ELF-1 (cell line): Measurements from ENCODE around the gene ARHGAP26.
"Not testable (repeated sequence)": the region's sequence is repeated elsewhere in the genome, so short reads cannot be mapped to it uniquely, and the experiment has no call there.

Experiments used
- DNase-seq: peaks from one replicate; pipeline ENCODE4 v3.0.0-alpha.2; 2016; ENCODE audit warnings: low read depth, low spot score

The ARHGAP26 gene

DNA sequence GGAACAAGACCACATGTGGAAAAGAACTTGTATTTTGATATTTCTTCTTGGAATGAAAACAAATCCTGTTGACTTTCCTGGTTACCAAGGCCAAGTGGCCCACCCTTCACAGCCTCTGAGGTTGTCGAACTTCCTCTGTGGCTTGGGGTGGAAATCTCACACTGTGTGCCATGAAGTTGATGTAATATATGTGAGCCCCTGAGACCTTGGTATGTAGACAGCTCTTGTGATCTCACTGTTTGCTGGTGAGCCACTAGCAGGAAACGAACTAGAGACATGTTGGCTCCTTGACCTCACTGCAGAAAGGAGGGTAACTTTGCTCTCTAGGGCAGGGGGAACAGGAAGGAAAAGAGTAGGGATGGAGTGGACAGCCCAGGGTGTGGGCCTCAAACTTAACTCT is 159.4 kb downstream of the ARHGAP26 start:
- no peak for DNase-seq

DNA sequence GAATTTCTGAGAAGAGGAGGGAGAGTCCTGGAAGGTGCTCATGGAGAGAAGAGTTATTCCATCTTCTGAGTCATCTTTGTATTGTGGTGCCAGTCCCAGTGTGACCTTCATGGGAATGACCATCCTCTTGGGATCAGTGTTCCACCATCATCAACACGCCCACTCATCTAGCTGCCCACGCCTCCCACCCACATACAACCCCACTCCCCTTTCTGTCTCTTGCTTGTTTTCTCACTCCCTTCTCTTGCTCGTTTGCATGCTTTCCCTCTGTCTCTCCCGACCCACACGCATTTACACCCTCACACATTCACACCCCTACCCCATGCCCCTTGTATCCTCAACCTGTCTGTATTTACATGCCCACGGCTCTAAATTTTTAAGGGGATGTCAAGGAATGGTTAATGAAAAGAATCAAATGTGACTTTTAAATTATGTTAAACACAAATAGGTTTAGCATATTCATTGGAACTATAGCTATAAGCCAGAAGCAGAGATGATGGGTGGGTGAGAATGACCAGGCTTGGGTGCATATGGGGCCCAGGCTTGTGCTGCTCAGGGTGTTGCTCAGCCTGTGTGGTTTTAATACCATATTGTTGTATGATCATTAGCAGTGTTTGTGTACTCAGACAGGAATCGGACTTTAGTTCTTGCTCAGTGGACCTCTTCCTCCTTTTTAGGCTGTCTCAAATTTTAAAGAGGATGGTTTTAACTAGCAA is 160.4 kb downstream of the ARHGAP26 start:
- no peak for DNase-seq

DNA sequence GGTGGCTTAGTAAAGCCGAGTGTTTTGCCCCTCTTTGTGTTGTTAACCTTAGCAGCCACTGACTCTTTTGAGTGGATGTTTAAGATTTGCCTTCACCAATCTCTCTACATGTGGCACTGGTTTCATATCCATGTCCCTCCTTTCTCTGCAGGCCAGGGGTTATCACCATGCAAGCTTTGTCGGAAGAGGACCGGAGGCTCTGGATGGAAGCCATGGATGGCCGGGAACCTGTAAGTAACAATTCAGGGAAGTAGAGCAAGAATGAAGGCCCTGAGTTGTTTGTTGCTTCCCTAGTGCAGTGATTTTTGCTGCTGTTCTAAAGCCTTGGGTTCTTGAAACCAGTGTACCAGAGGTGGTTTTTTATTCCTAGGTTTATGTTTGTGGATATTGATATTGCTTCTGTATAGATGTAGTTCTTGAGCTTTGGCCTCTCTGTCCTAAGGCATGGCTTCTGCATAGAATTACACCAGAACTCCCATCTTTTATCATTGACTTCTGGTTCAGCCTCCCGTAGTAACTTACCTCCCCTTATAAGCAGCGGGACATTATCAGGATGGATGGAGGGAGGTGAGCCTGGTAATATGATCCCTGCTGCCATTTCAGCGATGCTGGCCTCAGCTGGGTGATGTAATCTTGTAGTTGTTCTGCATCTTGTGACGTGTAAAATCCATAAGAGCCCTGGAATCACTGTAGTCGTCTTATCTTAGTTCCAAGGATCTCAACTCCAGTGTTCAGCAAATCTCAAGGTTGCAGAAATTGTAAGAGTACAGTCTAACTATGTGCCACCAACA is 161.9 kb downstream of the ARHGAP26 start:
- DNase-seq = no peak

DNA sequence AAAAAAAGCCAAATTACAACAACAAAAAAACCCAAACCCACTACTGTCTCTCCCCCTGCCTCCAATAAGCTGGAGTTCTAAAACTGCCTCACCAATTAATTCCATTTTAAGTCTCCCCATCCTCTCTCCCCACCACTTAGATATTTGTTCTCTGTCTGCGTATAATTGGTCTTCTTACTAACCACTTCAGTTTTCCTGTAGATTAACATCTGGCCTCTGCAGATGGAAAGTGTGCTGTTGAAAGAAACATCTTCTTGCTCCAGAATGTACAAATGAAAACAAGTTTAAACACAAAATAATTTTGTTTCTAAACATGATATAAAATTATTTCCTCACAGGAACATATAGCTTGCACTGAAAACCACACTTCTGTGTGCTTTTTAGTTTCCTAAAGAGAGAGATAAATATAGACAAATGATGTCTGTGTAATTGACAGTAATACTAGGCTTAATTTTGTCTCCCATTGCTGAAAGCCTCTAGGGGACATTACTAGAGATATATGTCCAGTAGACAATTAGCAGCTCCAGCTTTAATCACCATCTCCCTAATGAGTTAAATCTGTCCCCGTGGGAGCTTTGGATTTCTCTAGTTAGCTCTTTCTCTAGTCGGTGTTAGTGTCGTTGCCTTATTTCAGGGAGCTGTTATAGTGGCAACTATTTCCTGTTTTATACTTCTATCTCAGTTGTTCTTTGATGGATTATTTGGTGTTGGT is 164.0 kb downstream of the ARHGAP26 start:
- DNase-seq = no peak

DNA sequence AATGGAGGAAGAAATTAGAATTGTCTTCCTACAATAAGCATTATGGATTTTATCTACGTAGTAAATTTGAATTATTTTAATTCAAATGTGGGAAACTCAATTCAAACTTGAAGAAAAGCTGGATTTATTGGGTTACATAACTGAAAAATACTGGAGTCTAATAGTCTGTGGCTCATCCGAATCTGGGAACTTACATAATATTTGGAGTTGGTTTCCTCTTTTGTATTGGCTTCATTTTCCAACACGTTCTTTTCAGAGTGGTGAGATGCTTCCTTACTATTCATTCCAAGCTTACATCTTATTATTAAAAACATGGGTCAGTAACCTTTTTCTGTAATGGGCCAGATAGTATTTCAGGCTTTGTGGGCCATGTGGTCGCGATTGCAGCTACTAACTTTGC is 164.8 kb downstream of the ARHGAP26 start:
- DNase-seq = no peak

DNA sequence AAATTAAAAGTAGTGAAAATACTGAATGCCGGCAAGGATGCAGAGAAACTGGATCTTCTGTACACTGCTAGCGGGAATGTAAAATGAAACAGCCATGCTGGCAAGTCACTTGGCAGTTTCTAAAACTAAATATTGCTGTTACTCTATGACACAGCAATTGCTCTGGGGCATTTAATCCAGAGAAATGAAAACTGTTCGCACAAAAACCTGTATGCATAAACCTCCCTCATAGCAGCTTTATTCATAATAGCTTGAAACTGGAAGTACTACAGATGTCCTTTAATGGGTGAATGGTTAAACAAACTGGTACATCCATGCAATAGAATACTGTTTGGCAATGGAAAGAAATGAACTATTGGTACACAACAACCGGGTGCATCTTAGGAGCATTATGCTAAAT is 167.2 kb downstream of the ARHGAP26 start:
- DNase-seq = no peak

DNA sequence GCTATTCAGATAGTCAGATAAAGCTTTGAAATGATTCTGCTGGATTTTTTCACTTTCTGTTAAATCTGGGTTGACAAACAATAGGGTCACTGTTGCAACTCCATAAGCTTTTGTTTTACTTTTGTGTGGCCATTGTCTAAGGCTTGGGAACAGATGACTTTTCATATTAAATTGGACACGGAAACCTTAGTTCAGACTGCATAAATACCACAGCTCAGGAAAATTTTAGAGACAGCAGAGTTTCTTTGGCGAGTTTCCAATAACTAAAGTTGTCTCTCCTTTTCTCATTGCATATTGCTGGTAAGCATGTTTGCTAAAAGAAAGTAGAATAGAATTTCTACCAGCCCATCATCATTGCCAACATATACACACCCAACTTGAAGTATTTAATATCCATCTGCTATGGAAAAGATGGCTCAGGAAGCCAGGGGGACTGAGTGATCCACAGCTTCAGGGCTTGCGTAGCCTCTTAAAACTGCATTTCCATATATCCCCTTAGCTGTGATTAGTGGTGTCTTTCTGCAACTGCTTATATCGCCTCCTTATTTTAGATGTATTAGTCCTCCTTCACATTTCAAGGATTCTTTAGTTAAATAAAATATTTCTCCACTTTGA is 168.2 kb downstream of the ARHGAP26 start:
- no peak for DNase-seq

DNA sequence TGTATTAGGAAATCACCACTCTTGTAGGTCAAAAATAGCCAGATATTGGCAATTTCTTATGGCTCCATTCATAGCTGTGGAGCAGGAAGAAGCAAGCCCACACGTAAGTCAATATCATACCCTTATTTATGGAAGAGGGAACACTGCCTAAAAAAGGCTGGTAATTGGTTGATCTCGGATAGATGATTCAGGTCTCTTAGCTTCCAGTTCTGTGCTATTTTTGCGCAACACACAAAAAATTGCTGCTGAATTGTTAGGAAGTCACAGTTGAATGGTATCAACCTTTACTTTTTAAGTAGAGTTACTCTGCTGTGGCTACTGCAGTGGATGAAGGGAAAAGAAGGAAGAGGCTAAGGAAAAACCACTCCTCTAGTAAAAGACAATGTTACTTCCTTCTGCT is 168.8 kb downstream of the ARHGAP26 start:
- DNase-seq = no peak

DNA sequence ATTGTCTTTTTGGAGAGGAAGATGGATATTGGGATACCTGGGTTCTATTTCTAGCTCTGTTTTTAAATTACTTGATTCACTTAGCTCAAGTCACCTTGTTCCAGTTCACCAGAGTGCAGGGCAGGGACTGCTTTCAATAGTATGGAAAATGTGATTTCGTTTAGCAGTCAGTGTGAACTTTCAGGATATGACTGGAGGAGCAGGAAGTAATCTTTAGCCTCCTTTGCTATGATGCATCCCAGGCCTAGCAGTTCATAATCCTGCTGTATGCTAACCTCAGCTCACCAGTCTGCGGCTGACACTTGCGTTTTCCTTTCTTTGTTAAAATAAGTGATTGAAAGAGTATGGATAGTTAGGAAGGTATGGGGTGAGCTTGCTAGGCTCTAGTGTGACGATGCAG is 169.7 kb downstream of the ARHGAP26 start:
- DNase-seq = no peak

DNA sequence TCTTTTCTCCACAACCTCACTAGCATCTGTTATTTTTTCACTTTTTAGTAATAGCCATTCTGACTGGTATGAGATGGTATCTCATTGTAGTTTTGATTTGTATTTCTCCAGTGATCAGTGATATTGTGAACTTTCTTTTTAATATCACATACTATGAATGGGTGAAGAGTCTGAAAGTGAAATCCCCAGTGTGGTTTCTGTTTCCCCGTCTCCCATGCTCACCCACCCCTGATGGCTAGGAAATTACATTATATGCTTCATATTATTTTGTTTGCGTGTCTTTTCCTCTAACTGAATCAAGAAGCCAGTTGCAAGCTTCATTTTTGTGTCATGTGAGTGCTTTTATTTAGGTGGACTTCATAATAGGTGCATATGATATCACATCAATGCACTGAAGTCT is 171.1 kb downstream of the ARHGAP26 start:
- no peak for DNase-seq

DNA sequence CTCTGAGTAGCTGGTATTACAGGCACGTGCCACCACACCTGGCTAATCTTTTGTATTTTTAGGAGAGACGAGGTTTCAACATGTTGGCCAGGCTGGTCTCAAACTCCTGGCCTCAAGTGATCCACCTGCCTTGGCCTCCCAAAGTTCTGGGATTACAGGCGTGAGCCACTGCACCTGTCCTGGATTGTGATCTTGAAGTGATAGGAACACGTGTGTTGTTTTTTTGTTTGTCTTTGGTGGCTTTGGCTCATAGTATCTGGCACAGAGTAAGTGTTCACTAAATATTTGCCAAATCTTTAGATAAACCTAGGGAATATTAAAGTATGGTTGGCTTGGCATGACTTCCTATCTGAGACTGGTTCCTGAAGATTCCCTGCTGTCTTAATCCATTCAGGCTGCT is 172.7 kb downstream of the ARHGAP26 start:
- no peak for DNase-seq

DNA sequence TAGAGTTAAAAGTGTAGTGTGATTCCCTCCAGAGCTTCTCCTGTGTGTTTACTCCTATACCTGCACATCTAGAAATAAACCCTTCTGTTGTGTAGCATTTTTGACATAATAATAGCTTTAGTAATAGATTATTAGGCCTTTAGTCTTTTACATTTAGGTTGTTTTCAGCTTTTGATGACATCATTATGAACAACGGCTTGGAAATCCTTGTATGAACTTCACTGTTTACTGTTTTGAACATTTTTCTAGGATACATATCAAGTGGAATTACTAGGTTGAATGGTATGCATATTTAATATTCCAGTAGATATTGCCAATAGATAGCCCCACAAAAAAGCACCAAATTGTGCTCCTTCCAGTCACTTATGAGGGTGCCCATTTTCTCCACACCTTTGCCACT is 174.0 kb downstream of the ARHGAP26 start:
- DNase-seq = no peak

DNA sequence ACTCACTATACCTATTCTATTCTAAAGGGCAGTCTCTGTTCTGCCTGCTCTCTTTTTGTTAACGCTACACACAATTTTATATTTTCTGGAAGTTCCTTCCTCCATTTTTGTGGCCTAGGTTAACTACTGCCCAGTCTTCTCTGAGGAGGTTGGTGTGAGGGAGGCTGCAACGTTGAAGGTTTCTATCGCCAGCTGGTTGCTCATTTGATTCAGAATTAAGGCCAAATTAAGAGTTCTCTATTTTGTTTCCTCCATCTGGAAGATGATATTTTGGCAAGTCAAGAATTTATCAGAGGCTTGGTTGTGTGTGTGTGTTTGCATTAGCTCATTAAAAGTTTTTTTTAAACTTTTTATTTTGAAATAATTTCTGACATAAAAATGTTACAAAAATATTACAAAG is 175.1 kb downstream of the ARHGAP26 start:
- DNase-seq = no peak

DNA sequence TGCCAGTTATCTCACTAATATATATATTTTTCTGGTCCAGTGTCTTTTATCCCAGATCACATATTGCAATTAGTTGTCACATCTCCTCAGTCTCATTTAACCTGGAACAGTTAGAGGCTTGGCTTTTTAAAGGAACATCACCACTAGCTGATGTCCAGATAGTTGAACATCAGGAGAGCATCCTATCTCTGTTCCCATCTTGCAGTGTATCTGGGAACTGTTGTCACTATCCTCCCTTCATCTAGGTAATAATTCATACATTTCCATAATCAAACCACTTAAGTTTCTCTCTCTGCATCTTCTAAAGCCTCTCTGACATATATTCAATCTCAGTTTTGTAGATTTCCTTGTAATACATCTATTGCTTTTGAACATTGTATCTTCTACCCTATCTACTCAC is 175.7 kb downstream of the ARHGAP26 start:
- DNase-seq = no peak

DNA sequence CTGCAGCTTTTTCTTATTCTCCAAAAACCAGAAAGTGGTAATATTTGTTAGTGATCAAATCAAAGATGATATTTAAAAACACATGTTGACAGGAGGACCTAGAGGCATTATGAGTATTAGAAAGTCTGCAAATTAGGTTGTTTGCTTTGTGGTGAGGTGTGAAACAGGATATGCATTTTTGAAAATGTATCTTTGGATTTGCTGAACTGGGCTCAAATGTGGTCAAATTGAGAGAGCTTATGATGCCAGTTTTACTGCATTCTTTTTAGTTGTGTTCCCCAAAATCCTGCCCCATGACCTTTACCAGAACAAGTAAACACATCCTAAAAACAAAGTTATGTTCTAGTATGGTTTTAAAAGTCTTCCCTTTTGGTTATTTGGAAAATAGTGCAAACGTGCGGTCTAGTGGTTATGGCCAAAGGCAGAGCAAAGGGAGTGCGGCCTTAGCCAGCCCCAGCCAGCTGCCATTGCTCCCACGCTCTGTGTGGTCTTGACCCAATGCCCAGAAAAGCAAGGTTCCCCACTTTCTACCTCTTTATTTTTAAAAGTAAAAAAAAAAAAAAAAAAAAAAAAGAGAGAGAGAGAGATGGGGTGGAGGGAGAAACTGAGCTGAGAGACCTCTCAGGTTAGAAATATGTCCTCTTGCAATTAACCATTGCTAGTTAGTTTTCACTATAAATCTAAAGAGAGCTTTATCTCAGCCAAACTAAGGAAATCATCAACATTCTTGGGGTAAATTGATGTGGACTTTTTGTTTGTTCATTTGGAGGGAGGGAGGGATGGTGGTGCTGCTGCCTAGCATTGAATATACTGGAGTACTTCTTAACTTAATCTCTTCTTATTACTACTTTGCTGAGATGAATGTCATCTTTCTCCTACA is 176.6 kb downstream of the ARHGAP26 start:
- no peak for DNase-seq

DNA sequence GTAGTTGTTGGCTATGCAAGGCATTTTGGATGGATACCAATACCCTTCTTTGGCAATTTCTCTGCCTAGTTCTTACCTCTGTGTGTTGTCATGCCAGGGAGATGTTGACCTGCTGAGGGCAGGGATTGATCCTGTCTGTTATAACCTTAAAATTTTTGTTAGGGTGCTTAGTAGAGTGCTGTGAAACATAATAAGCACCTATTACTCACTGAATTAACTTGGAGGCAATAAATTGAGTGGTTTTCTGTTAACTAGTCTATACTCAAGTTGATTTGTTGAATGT is 177.2 kb downstream of the ARHGAP26 start:
- DNase-seq = no peak

DNA sequence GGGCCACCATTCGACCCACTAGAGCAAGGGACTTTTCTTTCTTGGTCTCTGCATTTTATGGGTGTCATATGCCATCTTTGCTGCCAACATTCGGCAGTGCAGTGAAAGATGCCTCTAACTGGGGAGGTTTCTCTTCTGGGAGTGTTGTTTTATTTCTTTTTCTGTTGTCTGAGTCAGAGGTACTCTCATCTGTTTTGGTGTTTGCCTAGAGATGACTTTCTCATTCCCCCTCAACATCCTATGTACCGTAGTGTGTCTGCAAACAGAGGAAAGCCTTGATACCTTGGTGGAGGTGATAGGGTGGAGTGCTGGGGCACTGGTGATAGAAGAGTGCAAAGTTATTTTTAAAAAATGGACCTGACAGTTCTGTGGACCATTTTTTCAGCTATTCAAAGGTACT is 182.1 kb downstream of the ARHGAP26 start:
- no peak for DNase-seq

DNA sequence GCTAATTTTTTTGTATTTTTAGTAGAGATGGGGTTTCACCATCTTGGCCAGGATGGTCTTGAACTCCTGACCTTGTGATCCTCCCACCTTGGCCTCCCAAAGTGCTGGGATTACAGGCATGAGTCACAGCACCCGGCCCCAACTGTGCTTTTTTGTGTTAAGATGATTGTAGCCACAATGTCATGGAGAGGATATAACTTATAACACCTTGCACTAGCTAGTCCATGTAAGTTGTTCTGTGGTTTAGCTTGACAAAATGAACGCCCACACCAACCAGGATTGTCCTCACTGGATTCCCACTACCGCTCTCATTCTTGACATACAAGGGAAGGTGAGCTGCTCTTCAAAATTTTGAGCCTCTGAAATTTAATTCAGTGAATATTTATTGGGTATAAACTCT is 182.7 kb downstream of the ARHGAP26 start:
- not testable (repeated sequence) for DNase-seq

DNA sequence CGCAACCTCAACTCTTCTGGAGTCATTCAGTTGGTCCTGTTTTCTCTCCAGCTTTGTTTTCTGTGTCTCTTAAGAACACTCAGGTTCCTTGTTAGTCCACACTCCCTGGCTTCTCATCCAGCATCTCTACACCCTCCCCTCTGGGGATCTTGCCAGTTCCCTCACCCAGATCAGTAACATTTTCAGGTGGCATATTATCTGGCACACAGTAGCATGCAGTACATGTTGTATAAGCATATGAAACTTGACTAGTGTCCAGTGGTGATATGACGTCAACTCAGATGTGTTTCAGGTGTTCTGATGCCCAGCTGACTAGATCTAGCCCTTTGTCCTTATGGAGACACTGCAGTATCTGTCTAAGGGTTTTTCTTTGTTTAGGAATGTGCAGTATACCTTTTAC is 184.3 kb downstream of the ARHGAP26 start:
- no peak for DNase-seq

DNA sequence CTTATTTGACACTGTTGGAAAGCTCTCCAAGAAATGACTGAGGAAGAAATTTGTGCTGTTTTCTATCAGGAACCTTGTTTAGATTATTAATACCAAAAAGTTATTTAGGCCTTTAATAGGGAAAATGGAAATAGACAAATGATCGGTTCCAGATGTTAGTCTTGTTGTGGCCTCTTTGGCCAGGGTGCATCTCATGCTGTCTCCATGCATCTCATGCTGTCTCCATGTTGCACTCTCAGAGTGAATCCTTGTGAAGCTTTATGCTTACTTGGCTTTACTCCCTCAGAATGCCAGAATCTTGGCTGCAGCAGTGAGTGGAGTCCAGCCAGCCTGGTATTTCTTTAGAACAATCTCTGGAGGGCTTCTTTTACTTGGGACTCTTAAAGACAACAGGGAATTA is 185.5 kb downstream of the ARHGAP26 start:
- no peak for DNase-seq

DNA sequence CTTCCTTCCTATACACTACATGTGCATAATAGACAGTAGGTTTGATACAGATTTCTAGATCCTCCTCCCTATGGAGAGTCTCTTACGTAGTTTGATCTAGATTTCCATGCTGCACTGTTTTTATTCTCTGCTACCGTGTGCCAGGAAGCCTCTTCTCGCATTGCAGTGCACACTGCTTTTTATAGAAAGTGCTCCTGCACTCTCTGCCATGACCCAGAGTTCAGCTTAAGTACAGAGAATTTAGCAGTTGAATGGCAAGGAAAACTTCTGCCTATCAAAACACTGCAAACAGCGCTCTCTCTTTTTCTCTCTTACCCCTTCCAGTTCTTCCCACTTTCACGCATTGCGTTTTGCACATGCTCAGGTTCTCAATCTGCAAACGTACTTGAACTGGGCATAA is 187.4 kb downstream of the ARHGAP26 start:
- no peak for DNase-seq
